Panc1 (cell line): Measurements from ENCODE around the gene DCBLD1. TPM values are rescaled to one million over a fixed set of nuclear protein-coding genes. Genes with fewer than 3 reads are reported as not detected.

ENCODE experiments used
- ATAC-seq: fragments of 200-7000 bp; cut with Tn5 transposase; 2 replicates; pipeline ENCODE4 v1.9.1; 2020; ENCODE audit warnings: mild to moderate bottlenecking, moderate library complexity
- BruUV-seq: library from RNA; stranded (reverse); fragments of 400-500 nt; replicated peaks from 2 replicates; lab custom pipeline; 2021; lab: Mats Ljungman, UMichigan
- CTCF ChIA-PET: fragments of 300-600 bp; sonication (Branson Sonifier 250); formaldehyde crosslinking; loops from one replicate; lab custom pipeline; 2022; ENCODE audit warnings: antibody characterized with exemption; lab: Charles Lee
- POLR2A ChIA-PET: fragments of 300-600 bp; sonication (Branson Sonifier 250); formaldehyde crosslinking; loops from one replicate; lab custom pipeline; 2022; ENCODE audit warnings: antibody characterized with exemption; lab: Charles Lee
- DNase-seq: peaks from one replicate; pipeline ENCODE4 v3.0.0-alpha.2; 2010; ENCODE audit warnings: low read depth, low spot score
- H3K27ac ChIP-seq: 2 replicates; pipeline ENCODE4 v1.5.1; 2011; ENCODE audit warnings: mild to moderate bottlenecking, low read length, inconsistent platforms
- H3K27me3 ChIP-seq: fragments of 200-500 bp; sonication (Bioruptor generic); 2 replicates; pipeline ENCODE4 v1.6.0; 2014; ENCODE audit warnings: low read length, inconsistent platforms; ENCODE audit not compliant: control insufficient read depth, insufficient read depth
- H3K36me3 ChIP-seq: fragments of 200-500 bp; sonication (Bioruptor generic); 2 replicates; pipeline ENCODE4 v1.5.1; 2014; ENCODE audit warnings: inconsistent platforms, mild to moderate bottlenecking, low read length, moderate library complexity; ENCODE audit not compliant: control insufficient read depth, insufficient read depth
- H3K4me1 ChIP-seq: 2 replicates; pipeline ENCODE4 v1.5.1; 2011; ENCODE audit warnings: inconsistent platforms, mild to moderate bottlenecking, low read length, moderate library complexity; ENCODE audit not compliant: control insufficient read depth, insufficient read depth
- H3K4me3 ChIP-seq, 2 experiments: 2 replicates each; pipeline ENCODE4 v1.5.1; 2011 to 2012; ENCODE audit warnings: low read depth in 2 of 2, low read length in 2 of 2, mild to moderate bottlenecking in 2 of 2, inconsistent platforms in 1 of 2, moderate library complexity in 1 of 2
- H3K9me3 ChIP-seq: fragments of 200-500 bp; sonication (Bioruptor generic); 2 replicates; pipeline ENCODE4 v1.5.1; 2014; ENCODE audit warnings: low read depth, mild to moderate bottlenecking, inconsistent platforms, low read length, moderate library complexity; ENCODE audit not compliant: control insufficient read depth, insufficient read depth
- CTCF ChIP-seq: fragments of 450-650 bp; IDR thresholded peaks from 2 replicates; pipeline ENCODE4 v1.5.1; 2017; ENCODE audit warnings: mild to moderate bottlenecking
- POLR2AphosphoS5 ChIP-seq: IDR thresholded peaks from 2 replicates; pipeline ENCODE4 v1.6.1; 2012; ENCODE audit warnings: mild to moderate bottlenecking, low read depth, low read length, moderate library complexity
- REST ChIP-seq, 2 experiments: IDR thresholded peaks; 2 replicates each; pipeline ENCODE4 v1.6.1; 2011 to 2012; ENCODE audit warnings: low read depth in 2 of 2, control low read depth in 1 of 2, low read length in 1 of 2, mild to moderate bottlenecking in 1 of 2, moderate library complexity in 1 of 2; ENCODE audit not compliant: insufficient read depth in 1 of 2
- SIN3A ChIP-seq: IDR thresholded peaks from 2 replicates; pipeline ENCODE4 v1.6.1; 2012; ENCODE audit warnings: low read depth, mild to moderate bottlenecking, low read length, moderate library complexity, borderline replicate concordance; ENCODE audit not compliant: insufficient read depth
- TCF7L2 ChIP-seq: IDR thresholded peaks from 2 replicates; pipeline ENCODE4 v1.6.1; 2011; ENCODE audit warnings: mild to moderate bottlenecking, low read depth, low read length, inconsistent platforms
- in situ Hi-C: cut with HindIII; loops from 2 replicates; pipeline ENCODE4 v1.10.0; 2016; ENCODE audit warnings: low sequenced_read_pairs, low pct_unique_long_range_greater_than_20kb
- intact Hi-C: fragments of 100-400 bp; cut with micrococcal nuclease; formaldehyde crosslinking; loops from one replicate; pipeline ENCODE4 v1.10.0; 2022; ENCODE audit not compliant: unreplicated experiment
- total RNA-seq: library from RNA; stranded (reverse); gene quantifications from one replicate; pipeline ENCODE4 v1.2.1, GENCODE V29; 2021; ENCODE audit not compliant: unreplicated experiment

Gene DCBLD1
- total RNA-seq, 1 experiment from 2014 or later = 29.0 TPM

- no peak for TF ChIP-seq POLR2AphosphoS5
- no peak for TF ChIP-seq REST (IDR thresholded peaks at IDR 0.05; ENCODE audit: insufficient read depth in 1 of 2, low read depth in 2 of 2, low read length in 1 of 2)
- no peak for TF ChIP-seq TCF7L2
- TF ChIP-seq SIN3A = no peak
- TF ChIP-seq CTCF = no peak
- ChIA-PET CTCF (no interaction called here), POLR2A (interaction anchor here (0.7 kb wide), 1 partner anchor 1993 kb away, joined by 8 read pairs; no protein-coding TSS in a partner anchor)
- Histone ChIP-seq H3K27ac (peak overlapping the region; percentile 62; the same call in 1 of the 2 replicates), H3K4me3 (peak overlapping the region; percentile 72 to 81; a peak in 3 of 4 replicates), H3K4me1 (peaks cover 41% of the 10 kb centered on the region), H3K36me3 (no peaks in the 10 kb centered on the region), H3K9me3 (peaks cover 13% of the 10 kb centered on the region; the same call in 1 of the 2 replicates), H3K27me3 (no peaks in the 10 kb centered on the region)
- DNase-seq (no peak), ATAC-seq (no peak)
- intact Hi-C loops = no loop called here
- no TSS peak for BruUV-seq
- in situ Hi-C loops = no loop called here
These were observed 3.0 kb downstream of the DCBLD1 start for GRCh38 chr6:117485433-117485832.

- no TSS peak for BruUV-seq
- TF ChIP-seq SIN3A (no peak), TCF7L2 (no peak), REST (IDR thresholded peaks at IDR 0.05; ENCODE audit: insufficient read depth in 1 of 2, low read depth in 2 of 2, low read length in 1 of 2) (no peak), CTCF (no peak), POLR2AphosphoS5 (no peak)
- POLR2A ChIA-PET = no interaction called here
- no peaks in the 10 kb centered on the region for H3K36me3 ChIP-seq
- peak overlapping the region; percentile 17; the same call in 1 of the 2 replicates for H3K27ac ChIP-seq
- in situ Hi-C loops (no loop called here), intact Hi-C loops (no loop called here)
- DNase-seq (no peak), ATAC-seq (no peak)
- H3K27me3 ChIP-seq = no peaks in the 10 kb centered on the region
- peaks cover 13% of the 10 kb centered on the region; the same call in 1 of the 2 replicates for H3K9me3 ChIP-seq
- CTCF ChIA-PET = no interaction called here
- peaks cover 47% of the 10 kb centered on the region for H3K4me1 ChIP-seq
- H3K4me3 ChIP-seq = no peak overlapping the region
These were observed 5.3 kb downstream of the DCBLD1 start for GRCh38 chr6:117487821-117488220.
